SU-DHL-6 (cell line): ENCODE data around the gene ARHGAP26.

Experiments used
- EZH2phosphoT487 ChIP-seq: fragments of 200-600 bp; sonication (generic), shearing (Covaris generic); conservative IDR thresholded peaks from 2 replicates; pipeline ENCODE4 v1.6.1; 2018; ENCODE audit warnings: mild to moderate bottlenecking, antibody characterized with exemption, low read length, moderate library complexity, mixed read lengths
- TF ChIP-seq, protein P1 (sequence below): fragments of 200-600 bp; sonication (generic); IDR thresholded peaks from one replicate; pipeline ENCODE4 v1.5.1; 2017; ENCODE audit warnings: antibody characterized with exemption, mild to moderate bottlenecking, low read length, moderate library complexity; ENCODE audit not compliant: insufficient read depth, poor library complexity, severe bottlenecking

DNA sequence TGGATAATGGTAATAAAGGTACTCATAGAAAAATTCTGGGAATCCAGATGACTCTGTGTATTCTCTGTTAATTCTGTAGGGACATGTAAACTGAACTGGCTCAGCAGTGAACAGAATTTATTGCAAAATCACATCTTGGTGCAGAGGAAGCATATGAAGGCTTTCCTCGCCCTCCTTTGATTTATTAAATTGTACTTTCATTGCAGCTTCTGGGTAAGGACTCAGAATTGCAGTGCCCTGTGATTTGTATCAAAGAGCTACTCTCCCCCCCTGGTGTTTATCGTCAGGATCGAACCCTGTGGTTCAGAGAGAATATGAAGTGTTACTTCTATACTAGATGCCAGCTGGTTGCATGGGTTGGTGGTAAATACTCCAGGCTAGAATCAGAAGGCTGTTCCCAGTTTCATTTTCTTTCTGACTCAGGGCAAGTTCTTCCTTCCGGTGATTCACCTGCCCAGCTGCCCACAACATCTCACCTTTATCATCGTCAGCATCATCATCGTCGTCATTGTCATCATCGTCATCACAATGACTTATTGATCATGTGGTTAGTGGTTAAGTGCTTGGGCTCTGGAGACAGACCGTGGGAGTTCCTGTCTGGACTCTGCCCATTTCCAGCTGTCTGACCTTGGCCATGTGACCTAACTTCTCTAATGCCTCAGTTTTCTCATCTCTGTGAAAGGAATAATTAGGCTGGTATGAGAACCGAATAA is 238.8 kb downstream of the ARHGAP26 start:
- no peak for TF ChIP-seq EZH2phosphoT487
- TF ChIP-seq, protein P1, sequence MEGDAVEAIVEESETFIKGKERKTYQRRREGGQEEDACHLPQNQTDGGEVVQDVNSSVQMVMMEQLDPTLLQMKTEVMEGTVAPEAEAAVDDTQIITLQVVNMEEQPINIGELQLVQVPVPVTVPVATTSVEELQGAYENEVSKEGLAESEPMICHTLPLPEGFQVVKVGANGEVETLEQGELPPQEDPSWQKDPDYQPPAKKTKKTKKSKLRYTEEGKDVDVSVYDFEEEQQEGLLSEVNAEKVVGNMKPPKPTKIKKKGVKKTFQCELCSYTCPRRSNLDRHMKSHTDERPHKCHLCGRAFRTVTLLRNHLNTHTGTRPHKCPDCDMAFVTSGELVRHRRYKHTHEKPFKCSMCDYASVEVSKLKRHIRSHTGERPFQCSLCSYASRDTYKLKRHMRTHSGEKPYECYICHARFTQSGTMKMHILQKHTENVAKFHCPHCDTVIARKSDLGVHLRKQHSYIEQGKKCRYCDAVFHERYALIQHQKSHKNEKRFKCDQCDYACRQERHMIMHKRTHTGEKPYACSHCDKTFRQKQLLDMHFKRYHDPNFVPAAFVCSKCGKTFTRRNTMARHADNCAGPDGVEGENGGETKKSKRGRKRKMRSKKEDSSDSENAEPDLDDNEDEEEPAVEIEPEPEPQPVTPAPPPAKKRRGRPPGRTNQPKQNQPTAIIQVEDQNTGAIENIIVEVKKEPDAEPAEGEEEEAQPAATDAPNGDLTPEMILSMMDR = no peak
